Cerebellar nuclear complex (tissue), 1 donor: ENCODE data around the gene HUWE1.
"Not testable (repeated sequence)": the region's sequence is repeated elsewhere in the genome, so short reads cannot be mapped to it uniquely, and the experiment has no call there.

Experiments
- DNase-seq, 2 experiments: peaks; one replicate each; lab custom pipeline; 2025; lab: John Stamatoyannopoulos, UW

HUWE1 gene, protein sequence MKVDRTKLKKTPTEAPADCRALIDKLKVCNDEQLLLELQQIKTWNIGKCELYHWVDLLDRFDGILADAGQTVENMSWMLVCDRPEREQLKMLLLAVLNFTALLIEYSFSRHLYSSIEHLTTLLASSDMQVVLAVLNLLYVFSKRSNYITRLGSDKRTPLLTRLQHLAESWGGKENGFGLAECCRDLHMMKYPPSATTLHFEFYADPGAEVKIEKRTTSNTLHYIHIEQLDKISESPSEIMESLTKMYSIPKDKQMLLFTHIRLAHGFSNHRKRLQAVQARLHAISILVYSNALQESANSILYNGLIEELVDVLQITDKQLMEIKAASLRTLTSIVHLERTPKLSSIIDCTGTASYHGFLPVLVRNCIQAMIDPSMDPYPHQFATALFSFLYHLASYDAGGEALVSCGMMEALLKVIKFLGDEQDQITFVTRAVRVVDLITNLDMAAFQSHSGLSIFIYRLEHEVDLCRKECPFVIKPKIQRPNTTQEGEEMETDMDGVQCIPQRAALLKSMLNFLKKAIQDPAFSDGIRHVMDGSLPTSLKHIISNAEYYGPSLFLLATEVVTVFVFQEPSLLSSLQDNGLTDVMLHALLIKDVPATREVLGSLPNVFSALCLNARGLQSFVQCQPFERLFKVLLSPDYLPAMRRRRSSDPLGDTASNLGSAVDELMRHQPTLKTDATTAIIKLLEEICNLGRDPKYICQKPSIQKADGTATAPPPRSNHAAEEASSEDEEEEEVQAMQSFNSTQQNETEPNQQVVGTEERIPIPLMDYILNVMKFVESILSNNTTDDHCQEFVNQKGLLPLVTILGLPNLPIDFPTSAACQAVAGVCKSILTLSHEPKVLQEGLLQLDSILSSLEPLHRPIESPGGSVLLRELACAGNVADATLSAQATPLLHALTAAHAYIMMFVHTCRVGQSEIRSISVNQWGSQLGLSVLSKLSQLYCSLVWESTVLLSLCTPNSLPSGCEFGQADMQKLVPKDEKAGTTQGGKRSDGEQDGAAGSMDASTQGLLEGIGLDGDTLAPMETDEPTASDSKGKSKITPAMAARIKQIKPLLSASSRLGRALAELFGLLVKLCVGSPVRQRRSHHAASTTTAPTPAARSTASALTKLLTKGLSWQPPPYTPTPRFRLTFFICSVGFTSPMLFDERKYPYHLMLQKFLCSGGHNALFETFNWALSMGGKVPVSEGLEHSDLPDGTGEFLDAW (N-terminal part only)

DNA sequence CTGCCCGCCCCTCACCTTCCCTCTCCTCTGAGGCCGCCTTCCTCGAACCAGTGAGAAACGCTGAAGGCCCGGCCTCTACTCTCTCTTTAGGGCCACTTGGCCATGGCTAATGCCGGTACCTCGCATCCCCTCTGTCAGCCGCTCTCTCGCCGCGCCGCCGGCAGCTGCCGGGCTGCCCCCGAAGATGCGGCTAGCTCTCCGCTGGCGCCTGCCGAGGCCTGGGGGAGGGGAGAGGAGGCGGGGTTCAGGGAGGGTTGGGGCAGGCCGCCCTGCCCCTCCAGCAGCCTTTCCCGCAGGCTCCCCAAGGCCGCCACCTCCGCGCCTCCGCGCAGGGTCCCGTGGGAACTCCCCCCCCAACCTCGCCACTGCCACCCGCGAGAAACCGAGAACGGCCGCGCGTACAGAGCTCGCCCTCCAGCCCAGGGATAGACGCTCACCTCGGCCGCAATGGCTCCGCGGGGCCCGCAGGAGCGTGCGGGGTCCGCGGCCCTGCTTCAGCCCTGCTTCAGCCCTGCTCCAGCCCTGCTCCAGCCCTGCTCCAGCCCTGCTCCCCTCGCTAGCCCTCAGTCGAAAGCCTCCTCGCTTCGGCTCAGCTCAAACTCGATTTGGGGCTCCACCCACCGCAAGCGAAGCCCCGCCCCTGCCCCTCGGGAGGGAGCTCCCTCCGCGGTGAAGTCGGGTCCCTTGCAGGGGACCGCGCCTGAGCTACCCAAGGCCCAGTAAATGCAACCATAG, at the start of gene HUWE1:
Gene HUWE1, minus strand, starts transcription at position 569 of the 735 bp plus-strand sequence. CDS start 32,612 bp downstream, outside the sequence.
- DNase-seq: peak in 1 of 2 experiments; percentile 10

DNA sequence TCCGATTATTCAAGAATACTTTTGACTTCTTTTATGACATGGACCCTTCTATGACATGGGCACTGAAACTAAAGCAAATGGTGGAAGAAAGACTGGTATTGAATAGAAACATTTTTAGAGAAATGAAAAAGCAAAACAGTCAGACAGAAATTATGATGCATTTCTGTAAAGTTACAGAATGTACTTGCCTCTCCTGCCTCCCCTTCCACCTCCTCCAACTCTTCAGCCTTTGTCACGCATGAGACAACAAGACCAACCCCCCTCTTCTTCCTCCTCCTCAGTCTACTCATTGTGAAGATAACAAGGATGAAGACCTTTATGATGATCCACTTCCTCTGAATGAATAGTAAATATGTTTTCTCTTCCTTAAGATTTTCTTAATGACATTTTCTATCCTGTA, 46.3 kb upstream of the HUWE1 start:
- no peak for DNase-seq

DNA sequence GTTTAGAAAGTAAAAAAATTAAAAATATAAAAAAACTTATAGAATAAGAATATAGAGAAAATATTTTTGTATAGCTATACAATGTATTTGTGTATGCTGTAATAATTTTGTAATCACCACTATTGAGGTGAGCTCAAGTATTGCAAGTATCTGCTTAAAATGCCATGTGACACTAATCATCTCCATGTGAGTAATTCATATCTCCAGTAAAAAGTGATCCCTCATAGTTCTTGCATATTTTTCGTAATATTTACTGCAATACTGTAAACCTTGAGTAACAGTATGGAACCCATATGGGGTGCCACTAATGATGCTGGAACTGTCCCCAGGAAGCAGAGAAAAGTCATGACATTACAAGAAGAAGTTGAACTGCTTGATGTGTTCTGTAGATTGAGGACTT, 43.2 kb upstream of the HUWE1 start:
- DNase-seq: no peak

DNA sequence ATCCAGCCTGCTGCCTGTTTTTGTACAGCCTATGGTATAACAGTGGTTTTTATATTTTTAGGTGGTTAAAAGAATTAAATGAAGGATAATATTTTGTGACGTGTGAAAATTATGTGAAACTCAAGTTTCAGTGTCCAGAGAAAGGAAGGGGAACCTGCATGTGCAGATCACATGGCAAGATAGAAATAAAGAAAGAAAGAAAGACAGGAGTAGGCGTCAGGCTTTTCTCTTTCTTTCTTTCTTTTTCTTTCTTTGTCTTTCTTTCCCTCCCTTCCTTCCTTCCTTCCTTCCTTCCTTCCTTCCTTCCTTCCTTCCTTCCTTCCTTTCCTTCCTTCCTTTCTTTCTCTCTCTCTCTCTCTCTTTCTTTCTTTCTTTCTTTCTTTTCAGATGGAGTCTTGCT, 42.0 kb upstream of the HUWE1 start:
- no peak for DNase-seq

DNA sequence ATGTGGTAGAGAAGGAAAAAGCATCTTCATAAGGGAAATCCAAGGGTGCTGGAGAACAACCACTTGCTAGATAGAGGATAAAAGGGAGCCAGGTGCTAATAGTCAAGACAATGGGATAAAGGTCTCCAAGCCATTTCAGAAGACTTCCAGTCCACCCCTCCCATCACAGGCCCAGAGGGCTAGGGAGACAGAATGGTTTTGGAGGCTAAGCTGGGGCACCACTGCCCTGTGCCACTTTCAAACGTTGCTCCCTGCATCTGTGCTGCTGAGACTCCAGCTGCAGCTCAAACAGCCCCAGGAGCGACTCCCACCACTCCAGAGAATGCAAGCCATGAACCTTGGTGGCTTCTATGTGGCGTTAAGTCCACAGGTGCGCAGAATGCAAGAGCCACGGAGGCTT, 38.4 kb upstream of the HUWE1 start:
- no peak for DNase-seq

DNA sequence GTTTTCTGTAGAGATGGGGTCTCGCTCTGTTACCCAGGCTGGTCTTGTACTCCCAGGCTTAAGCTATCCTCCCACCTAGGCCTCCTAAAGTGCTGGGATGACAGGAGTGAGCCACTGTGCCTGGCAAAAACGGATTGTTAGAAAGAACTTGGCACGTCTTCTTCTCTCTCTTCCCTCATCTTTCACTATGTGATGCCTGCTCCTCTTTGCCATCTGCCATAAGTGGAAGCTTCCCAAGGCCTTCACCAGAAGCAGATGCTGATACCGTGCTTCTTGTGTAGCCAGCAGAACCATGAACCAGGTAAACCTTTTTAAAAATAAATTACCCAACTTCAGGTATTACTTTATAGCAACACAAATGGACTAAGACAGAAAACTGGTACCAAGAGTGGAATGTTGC, 36.9 kb upstream of the HUWE1 start:
- no peak for DNase-seq

DNA sequence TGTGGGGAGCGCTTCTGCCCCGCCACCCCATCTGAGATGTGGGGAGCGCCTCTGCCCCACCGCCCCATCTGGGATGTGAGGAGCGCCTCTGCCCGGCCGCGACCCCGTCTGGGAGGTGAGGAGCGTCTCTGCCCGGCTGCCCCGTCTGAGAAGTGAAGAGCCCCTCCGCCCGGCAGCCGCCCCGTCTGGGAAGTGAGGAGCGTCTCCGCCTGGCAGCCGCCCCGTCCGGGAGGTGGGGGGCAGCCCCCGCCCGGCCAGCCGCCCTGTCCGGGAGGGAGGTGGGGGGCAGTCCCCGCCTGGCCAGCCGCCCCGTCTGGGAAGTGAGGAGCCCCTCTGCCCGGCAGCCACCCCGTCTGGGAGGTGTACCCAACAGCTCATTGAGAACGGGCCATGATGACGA, 35.1 kb upstream of the HUWE1 start:
- DNase-seq: not testable (repeated sequence)

DNA sequence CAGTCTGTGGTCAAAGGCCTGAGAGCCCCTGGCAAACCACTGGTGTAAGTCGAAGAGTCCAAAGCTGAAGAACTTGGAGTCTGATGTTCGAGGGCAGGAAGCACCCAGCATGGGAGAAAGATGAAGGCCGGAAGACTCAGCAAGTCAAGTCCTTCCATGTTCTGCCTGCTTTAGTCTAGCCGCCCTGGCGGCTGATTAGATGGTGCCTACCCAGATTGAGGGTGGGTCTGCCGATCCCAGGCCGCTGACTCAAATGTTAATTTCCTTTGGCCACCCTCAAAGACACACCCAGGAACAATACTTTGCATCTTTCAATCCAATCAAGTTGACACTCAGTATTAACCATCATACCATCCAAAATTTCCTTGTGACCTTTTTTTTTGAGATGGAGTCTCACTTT, 33.1 kb upstream of the HUWE1 start:
- DNase-seq: not testable (repeated sequence)

DNA sequence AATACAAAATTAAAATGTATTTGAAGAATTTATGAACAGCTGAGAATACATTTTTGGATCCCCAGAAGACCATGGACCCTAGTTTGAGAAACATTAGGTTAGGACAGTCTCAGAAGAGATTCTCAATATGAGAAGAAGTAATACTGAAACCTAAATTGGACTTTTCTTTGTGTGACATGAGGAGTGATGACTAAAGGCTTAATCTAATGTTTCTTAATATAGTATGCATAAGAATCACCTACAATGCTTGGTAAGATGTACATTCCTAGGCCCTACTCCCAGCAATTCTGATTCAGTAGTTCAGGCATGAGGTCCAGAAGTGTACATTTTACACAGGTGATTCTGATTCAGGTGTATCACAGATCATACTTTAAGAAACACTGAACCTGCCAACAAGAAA, 31.6 kb upstream of the HUWE1 start:
- DNase-seq: no peak

DNA sequence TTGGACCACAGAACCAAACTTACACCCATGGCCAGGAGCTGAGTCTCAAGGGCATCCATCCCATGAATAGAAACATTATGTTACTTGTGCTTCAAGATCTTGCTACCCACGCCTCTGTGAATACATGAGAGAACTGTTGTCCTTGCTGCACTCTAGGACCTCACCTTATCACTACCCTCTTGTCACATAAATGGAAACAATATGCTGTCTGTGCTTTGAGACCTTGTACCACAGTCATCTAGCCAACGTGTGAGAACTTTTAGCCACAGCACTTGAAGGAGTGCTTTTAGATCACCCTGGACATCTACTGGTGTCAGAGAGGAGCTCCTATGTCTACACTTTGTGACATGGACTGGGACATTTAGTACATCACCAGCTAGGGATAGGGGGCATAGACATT, 30.7 kb upstream of the HUWE1 start:
- no peak for DNase-seq

DNA sequence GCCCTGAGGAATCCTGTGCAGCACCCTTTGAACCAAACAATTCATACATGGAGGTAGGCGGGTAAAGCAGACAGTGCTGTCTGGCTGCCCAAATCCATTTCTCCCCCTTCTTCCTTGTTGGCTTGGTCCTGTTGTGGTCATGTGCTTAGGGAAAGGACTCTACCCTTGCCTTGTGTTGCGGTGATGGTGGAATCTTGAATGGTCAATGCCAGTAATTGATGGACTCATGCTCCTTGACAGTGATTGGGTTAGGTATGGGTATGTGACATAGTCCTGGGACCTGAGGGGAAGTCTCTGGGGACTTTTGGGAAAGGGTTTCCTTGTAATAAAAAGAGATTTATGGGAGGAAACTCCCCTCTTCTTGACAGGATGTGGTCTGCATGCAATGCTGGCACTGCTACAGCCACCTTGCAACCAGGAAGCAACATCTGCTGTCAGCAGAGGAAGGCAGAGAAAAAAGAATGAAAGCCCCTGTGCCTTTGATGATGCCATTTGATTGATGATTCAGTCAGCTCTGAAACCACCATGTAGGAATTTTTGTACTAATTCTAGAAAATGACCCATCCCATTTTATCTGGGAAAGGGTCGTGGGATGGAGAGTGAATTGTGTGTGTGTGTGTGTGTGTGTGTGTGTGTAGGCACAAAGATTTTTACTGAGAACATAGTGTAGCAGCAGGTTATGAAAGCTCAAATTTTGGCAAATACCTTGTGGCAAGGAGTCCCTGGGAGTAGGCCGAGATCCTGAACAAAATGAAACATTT, 30.0 kb upstream of the HUWE1 start:
- DNase-seq: no peak

DNA sequence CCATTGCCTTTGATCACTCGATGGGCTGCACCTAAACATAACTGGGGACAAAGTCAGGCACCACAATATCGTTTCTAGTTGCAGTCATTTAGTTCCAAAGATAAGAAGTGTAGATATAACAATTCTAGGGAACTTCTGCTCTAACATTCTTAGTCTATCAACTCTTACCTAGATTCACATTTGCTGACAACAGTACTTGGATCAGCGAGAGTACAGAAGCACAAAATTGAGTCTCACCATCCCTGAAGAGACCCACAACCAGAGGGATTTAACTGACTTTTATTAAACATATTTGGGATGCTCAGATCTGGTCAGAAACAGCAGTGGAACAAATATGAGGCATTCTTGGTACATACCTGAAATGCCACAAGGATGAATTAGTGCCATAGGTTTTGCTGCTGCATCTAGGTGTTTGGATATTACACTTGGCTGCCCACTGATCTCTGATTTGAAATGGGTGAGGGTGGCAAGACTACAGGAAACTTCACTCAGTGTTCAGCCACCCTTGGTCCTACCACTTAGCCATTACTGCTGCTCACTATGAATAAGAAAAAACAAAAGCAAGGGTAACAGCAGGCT, 28.9 kb upstream of the HUWE1 start:
- no peak for DNase-seq

DNA sequence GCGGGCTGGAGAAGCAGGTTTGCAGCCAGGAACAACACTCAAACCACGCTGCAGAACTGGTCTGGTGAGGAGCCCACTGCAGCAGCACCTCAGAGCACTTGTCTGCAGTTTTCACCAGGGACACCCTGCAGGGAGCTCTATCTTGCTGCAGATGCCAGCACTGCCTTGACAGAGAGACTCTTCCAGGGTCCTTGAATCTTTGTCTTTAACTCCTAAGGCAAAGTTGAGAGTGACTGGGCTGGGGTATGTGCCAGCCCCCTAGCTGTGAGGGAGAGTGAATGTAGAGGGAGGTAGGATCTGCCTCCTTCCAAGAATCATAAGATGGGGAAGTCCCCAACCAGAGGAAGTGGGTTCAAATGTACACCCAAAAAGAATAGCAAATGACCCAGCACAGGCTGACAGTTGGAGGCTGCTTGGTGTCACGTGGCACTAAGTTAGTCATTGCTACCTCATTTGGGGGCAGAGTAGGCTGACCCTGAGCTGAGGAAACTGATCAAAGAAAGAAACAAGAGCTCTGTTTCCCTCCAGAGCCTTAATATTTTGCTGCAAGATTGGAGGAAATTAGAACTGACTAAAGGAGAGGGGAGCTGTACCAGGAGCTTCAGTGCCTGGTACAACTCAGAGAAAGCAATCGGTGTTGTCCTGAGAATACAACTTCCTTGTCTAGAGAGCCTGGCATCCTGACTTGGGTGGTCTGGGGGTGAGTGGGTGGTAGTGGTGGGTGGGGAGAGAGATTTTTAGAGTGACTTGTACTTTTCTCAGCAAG, 28.2 kb upstream of the HUWE1 start:
- DNase-seq: no peak

DNA sequence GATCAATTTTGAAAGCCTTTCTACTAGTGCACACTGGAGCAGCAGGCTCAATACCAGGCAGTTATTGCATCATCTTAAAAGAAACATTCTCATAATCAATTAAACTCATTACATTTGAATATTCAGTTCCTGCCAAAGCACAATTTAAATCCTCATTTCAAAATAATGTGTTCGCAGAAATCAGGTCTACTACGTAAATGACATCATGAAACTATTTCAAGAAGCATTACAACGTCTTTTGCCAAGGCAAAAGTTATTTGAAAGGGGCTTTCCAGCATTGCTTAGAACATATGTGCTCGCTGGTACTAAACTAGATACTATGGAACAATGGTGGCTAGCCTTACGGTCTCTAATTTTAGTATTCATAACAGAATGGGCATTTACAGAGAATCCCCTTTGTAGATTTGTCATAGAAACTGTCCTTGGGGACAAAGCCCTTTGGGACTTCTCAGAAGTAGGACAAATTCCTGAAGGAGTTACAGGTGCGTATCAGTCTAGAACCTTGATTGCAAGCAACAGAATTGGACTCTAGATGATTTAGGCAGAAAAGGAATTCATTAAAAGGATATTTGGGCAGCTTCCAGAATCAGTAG, 27.6 kb upstream of the HUWE1 start:
- DNase-seq: no peak

DNA sequence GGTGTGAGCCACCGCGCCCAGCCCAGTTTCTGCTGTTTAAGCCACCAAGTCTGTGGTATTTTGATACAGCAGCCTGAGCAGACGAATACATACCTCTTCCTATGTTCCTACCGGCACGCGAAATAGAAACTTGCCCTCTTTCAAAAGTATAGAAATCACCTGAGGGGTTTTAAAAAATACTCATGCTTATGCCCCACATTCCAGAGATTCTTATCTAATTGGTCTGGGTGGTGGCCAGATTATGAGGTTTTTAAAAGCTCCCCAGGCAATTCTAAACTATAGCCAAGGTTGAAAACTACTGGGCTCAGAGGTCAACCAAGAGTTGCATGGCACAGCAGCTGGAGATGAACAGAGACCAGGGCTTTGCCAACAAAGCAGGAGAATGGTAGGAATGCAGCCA, 24.9 kb upstream of the HUWE1 start:
- DNase-seq: no peak

DNA sequence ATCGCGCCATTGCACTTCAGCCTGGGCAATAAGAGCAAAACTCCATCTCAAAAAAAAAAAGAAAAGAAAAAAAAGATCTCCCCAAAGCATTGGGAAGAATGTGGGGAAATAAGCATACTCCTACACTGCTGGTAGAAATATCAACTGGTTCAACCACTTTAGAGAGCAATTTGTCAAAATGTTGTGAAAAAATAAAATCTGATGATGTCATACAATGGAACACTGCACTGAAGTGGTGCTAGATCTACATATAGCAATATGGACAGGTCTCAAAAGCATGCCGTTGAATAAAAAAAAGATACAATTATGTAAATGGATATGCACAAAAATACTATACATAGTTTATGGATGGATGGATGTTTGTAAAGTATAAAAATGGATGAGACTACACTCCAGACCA, 18.3 kb upstream of the HUWE1 start:
- no peak for DNase-seq

DNA sequence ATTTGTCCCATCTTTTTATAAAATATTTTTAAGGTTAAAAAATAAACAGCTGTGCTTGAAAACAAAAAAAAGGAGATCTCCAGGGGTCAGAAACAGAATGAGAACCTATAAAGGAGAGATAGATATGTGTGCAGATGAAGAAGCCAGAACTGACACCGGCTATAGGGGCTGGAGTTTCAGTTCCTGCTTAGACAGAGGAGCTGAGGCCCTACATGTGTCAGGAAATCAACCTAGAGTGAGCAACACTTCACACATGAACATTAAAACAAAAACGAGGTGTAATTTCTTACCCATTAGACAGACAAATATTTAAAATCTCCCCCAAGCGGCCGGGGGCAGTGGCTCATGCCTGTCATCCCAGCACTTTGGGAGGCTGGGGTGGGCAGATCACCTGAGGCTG, 17.8 kb upstream of the HUWE1 start:
- no peak for DNase-seq

DNA sequence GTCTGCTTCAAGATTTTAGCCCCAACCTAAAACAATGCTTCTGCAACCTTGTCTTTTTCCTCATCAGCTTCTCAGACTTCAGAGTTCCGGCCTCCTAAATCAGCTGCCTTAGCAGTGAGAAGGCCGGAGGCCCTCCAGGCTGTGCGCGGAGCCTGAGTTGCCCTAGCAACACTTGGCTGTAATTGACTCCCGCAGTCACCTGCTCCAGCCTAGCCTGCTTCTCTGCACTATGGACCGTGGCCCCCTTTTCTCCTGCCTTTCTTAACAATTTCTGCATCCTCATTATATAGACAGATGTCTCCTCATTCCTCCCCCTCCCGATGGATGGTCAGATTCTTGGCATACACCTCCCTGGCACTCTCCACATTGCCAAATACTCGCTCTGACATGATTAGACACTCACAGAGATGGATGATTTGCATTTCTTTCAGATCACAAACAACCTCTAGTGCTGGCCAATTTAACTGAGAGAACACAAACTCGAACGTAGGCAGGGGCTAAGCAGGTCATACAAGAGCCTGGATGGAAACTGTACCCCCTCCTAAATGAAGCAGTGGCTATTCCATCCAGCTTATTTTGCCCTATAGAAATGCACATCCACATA, 9.5 kb upstream of the HUWE1 start:
- no peak for DNase-seq

DNA sequence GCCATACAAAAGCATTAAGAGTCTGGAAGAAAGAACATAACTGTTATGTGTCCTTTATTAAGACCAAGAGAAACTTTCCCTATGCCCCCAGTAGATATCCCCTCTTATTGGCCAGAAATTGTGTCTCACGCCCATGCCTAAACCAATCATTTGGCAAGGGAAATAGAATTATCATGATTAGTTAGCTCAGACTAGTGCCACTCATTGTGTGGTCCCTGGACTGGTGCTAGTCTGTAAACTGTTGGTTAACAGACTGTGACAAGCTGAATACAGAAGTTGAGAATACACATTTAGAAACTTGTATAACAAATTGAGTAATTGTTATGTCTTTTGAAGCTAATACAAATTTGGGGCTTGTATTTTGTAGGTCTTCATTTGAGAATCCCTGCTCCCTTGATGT, 8.1 kb upstream of the HUWE1 start:
- DNase-seq: no peak
